Ovary (tissue), 9 donors: ENCODE data around the gene PIK3C2G. TPM values are rescaled to one million over a fixed set of nuclear protein-coding genes. Genes with fewer than 3 reads are reported as not detected.

Source experiments
- DNase-seq, 5 donors: peaks; one replicate each; pipeline ENCODE4 v3.0.0-alpha.2; 2019 to 2020
- H3K27ac ChIP-seq, 2 donors: fragments of 200-600 bp; one replicate each; pipeline versions ENCODE4 v1.5.1 to v1.8.0; 2019 to 2022
- H3K27me3 ChIP-seq: fragments of 200-600 bp; one replicate; pipeline ENCODE4 v1.8.0; 2022
- H3K36me3 ChIP-seq: fragments of 200-600 bp; sonication (generic); one replicate; pipeline ENCODE4 v1.5.1; 2019
- H3K4me1 ChIP-seq: one replicate; pipeline ENCODE4 v1.8.1; 2013; ENCODE audit warnings: mild to moderate bottlenecking, moderate library complexity; ENCODE audit not compliant: insufficient read depth
- H3K4me3 ChIP-seq: fragments of 200-600 bp; sonication (generic); one replicate; pipeline ENCODE4 v1.5.1; 2017
- H3K9me3 ChIP-seq, 2 donors: fragments of 200-600 bp in 1 of 2; sonication (generic) in 1 of 2; one replicate each; pipeline versions ENCODE4 v1.5.1 to v1.8.1; 2013 to 2019; ENCODE audit warnings: mild to moderate bottlenecking in 1 of 2, moderate library complexity in 1 of 2
- CTCF ChIP-seq, 3 donors: fragments of 450-650 bp in 2 of 3; fragments of 200-600 bp in 1 of 3; IDR thresholded peaks; one replicate each; pipeline versions ENCODE4 v1.5.1 to v1.8.0; 2016 to 2022; ENCODE audit warnings: antibody characterized with exemption in 3 of 3, mild to moderate bottlenecking in 1 of 3
- EP300 ChIP-seq: sonication (generic); formaldehyde crosslinking; IDR thresholded peaks from one replicate; pipeline ENCODE4 v1.6.1; 2017; ENCODE audit warnings: antibody characterized with exemption
- POLR2A ChIP-seq: fragments of 450-650 bp; IDR thresholded peaks from one replicate; pipeline ENCODE4 v1.6.1; 2017; ENCODE audit warnings: antibody characterized with exemption, mild to moderate bottlenecking, moderate library complexity
- WGBS, 3 donors: extraction: QIAGEN DNeasy Blood & Tissue Kit in 1 of 3; methylation state at CpG; one replicate each; pipeline versions ENCODE4 v1.1.5 to v1.1.7; 2013 to 2017; 5-methylcytosine and 5-hydroxymethylcytosine counted together
- intact Hi-C, 4 donors: fragments of 100-400 bp; cut with DNase I; formaldehyde crosslinking; loops; one replicate each; pipeline versions ENCODE4 v1.11.0 to v1.15.1; 2022 to 2023
- polyA plus RNA-seq, 2 donors: library from polyadenylated mRNA; stranded (reverse); fragments of 200-250 nt in 1 of 2; fragments of 350-450 nt in 1 of 2; fragmentation: Illumina TruSeq in 1 of 2; extraction: RNeasy Lipid Tissue Mini Kit (QIAGEN cat#74804) in 1 of 2; gene quantifications; one replicate each; pipeline ENCODE4 v1.2.3, GENCODE V29; 2013 to 2014
- total RNA-seq, 7 donors: library from RNA; depleted of rRNA in 2 of 7; stranded (reverse); fragments of >200 nt in 2 of 7; fragmentation: NEBNext Ultra II Directional in 3 of 7; extraction: Animal tissue kit (Norgen Biotek cat#: 25700) in 3 of 7; gene quantifications; one replicate each; pipeline versions ENCODE4 v1.1.0 to v1.2.4, GENCODE V29; 2016 to 2023
- donor health status: DM: no; HTN: no; CAD: no; lungs with moderate emphysema.
- donor health status: DM: no; HTN: no; CAD: no.
- donor health status: Bipolar disorder and iron deficiency.
- donor health status: DM: yes; HTN: yes; CAD: no.
- donor health status: DM: no; HTN: no; CAD: no.
- donor health status: DM: yes; HTN: yes; CAD: no.

Gene PIK3C2G
- total and polyA plus RNA-seq, 9 donors: 0.02 to 1.6 (median 0.07) TPM; not detected in 4

- intact Hi-C loops: no loop called here
- no peak for TF ChIP-seq CTCF (IDR thresholded peaks at IDR 0.05)
- no peak for TF ChIP-seq POLR2A
- TF ChIP-seq EP300: no peak
- Histone ChIP-seq H3K4me3 (no peak overlapping the region), H3K27me3 (no peaks in the 10 kb centered on the region), H3K36me3 (no peaks in the 10 kb centered on the region), H3K4me1 (peaks cover 2% of the 10 kb centered on the region), H3K9me3 (no peaks in the 10 kb centered on the region), H3K27ac (no peak overlapping the region)
- DNase-seq: no peak
- WGBS, 3 donors: 78 to 90% (median 83%) methylated on average over 1 of the region's 1 CpG
These were observed 78.3 kb downstream of the PIK3C2G start for GRCh38 chr12:18339633-18340032.

GRCh38 chr12:18340186-18340585, 78.9 kb downstream of the PIK3C2G start:
- H3K4me3 ChIP-seq: no peak overlapping the region
- peaks cover 2% of the 10 kb centered on the region for H3K4me1 ChIP-seq
- 13 to 43% (median 14%) methylated on average over 3 of the region's 3 CpGs for WGBS, 3 donors
- DNase-seq: no peak
- H3K36me3 ChIP-seq: no peaks in the 10 kb centered on the region
- intact Hi-C loops: no loop called here
- no peaks in the 10 kb centered on the region for H3K27me3 ChIP-seq
- no peak for TF ChIP-seq CTCF (IDR thresholded peaks at IDR 0.05)
- no peak for TF ChIP-seq EP300
- TF ChIP-seq POLR2A: no peak
- no peaks in the 10 kb centered on the region for H3K9me3 ChIP-seq
- H3K27ac ChIP-seq: no peak overlapping the region

GRCh38 chr12:18340786-18341185, 79.5 kb downstream of the PIK3C2G start:
- no peak for TF ChIP-seq CTCF (IDR thresholded peaks at IDR 0.05)
- no peak for TF ChIP-seq POLR2A
- no peak for TF ChIP-seq EP300
- Histone ChIP-seq H3K27me3 (no peaks in the 10 kb centered on the region), H3K4me3 (no peak overlapping the region), H3K4me1 (peaks cover 2% of the 10 kb centered on the region), H3K27ac (no peak overlapping the region), H3K9me3 (no peaks in the 10 kb centered on the region), H3K36me3 (no peaks in the 10 kb centered on the region)
- WGBS, 3 donors: 11 to 24% (median 21%) methylated on average over 7 of the region's 7 CpGs
- DNase-seq: no peak
- intact Hi-C loops: no loop called here

- Histone ChIP-seq H3K27ac (no peak overlapping the region), H3K4me1 (peaks cover 2% of the 10 kb centered on the region), H3K36me3 (no peaks in the 10 kb centered on the region), H3K9me3 (no peaks in the 10 kb centered on the region), H3K27me3 (no peaks in the 10 kb centered on the region), H3K4me3 (no peak overlapping the region)
- WGBS, 3 donors: 93 to 95% (median 94%) methylated on average over 4 of the region's 4 CpGs
- TF ChIP-seq EP300 (no peak), POLR2A (no peak), CTCF (IDR thresholded peaks at IDR 0.05) (no peak)
- intact Hi-C loops: no loop called here
- DNase-seq: no peak
These were observed 82.4 kb downstream of the PIK3C2G start for GRCh38 chr12:18343708-18344107.
